GM23338 (cell line): ENCODE measurements around the gene EXOSC1. TPM values are rescaled to one million over a fixed set of nuclear protein-coding genes. Genes with fewer than 3 reads are reported as not detected.
"Not testable (repeated sequence)": the region's sequence is repeated elsewhere in the genome, so short reads cannot be mapped to it uniquely, and the experiment has no call there.

Experiments
- ATAC-seq: fragments of 200-7000 bp; cut with Tn5 transposase; 3 replicates; pipeline ENCODE4 v1.9.1; 2020
- DNase-seq: peaks from one replicate; pipeline ENCODE4 v3.0.0-alpha.2; 2015; ENCODE audit warnings: low spot score
- H2AFZ ChIP-seq: fragments of 200-600 bp; sonication (generic); 2 replicates; pipeline ENCODE4 v1.8.0; 2016; ENCODE audit warnings: antibody characterized with exemption, mild to moderate bottlenecking, moderate library complexity
- H3F3A ChIP-seq: fragments of 200-600 bp; sonication (generic); replicated peaks from 2 replicates; pipeline ENCODE4 v1.8.0; 2017; ENCODE audit warnings: antibody characterized with exemption, mixed run types, low read depth
- H3K27ac ChIP-seq: fragments of 200-600 bp; sonication (generic); 2 replicates; pipeline ENCODE4 v1.6.1; 2016; ENCODE audit warnings: low read depth
- H3K27me3 ChIP-seq: fragments of 200-600 bp; sonication (generic); 2 replicates; pipeline ENCODE4 v1.8.0; 2016; ENCODE audit warnings: mild to moderate bottlenecking, mixed run types, moderate library complexity; ENCODE audit not compliant: insufficient read depth
- H3K36me3 ChIP-seq: fragments of 200-600 bp; sonication (generic); 2 replicates; pipeline ENCODE4 v1.8.0; 2016; ENCODE audit warnings: mild to moderate bottlenecking; ENCODE audit not compliant: insufficient read depth
- H3K4me1 ChIP-seq: fragments of 200-600 bp; sonication (generic); 2 replicates; pipeline ENCODE4 v1.8.0; 2016; ENCODE audit warnings: mild to moderate bottlenecking, moderate library complexity; ENCODE audit not compliant: insufficient read depth
- H3K4me2 ChIP-seq: fragments of 200-600 bp; sonication (generic); 2 replicates; pipeline ENCODE4 v1.7.1; 2017; ENCODE audit warnings: mixed run types
- H3K4me3 ChIP-seq: fragments of 200-600 bp; sonication (generic); 2 replicates; pipeline ENCODE4 v1.6.1; 2016; ENCODE audit warnings: mixed run types
- H3K79me2 ChIP-seq: fragments of 200-600 bp; sonication (generic); replicated peaks from 2 replicates; pipeline ENCODE4 v1.8.0; 2017; ENCODE audit warnings: mild to moderate bottlenecking; ENCODE audit not compliant: insufficient read depth
- H3K9me2 ChIP-seq: fragments of 200-600 bp; sonication (generic); 2 replicates; pipeline ENCODE4 v1.8.0; 2017; ENCODE audit not compliant: insufficient read depth
- H4K20me1 ChIP-seq: fragments of 200-600 bp; sonication (generic); replicated peaks from 2 replicates; pipeline ENCODE4 v1.8.0; 2017; ENCODE audit warnings: mild to moderate bottlenecking; ENCODE audit not compliant: insufficient read depth
- H3K27ac Mint-ChIP-seq: 2 replicates; pipeline ENCODE4 v1.8.0; 2020; ENCODE audit warnings: inconsistent platforms, mild to moderate bottlenecking, moderate library complexity, mixed read lengths
- H3K27me3 Mint-ChIP-seq: 3 replicates; pipeline ENCODE4 v1.8.0; 2022; ENCODE audit warnings: low read depth, mild to moderate bottlenecking, moderate library complexity, mixed read lengths, inconsistent platforms; ENCODE audit not compliant: insufficient read depth, poor library complexity
- H3K36me3 Mint-ChIP-seq: 3 replicates; pipeline ENCODE4 v1.8.0; 2021; ENCODE audit warnings: low read depth, mild to moderate bottlenecking, inconsistent platforms, moderate library complexity, mixed read lengths
- H3K4me1 Mint-ChIP-seq: 3 replicates; pipeline ENCODE4 v1.8.0; 2020; ENCODE audit warnings: mild to moderate bottlenecking, inconsistent platforms, mixed read lengths
- H3K4me3 Mint-ChIP-seq: 3 replicates; pipeline ENCODE4 v1.8.0; 2021; ENCODE audit warnings: moderate library complexity, mild to moderate bottlenecking, inconsistent platforms, mixed read lengths
- H3K9me3 Mint-ChIP-seq: 3 replicates; pipeline ENCODE4 v1.8.0; 2020; ENCODE audit warnings: moderate library complexity, mild to moderate bottlenecking, inconsistent platforms, mixed read lengths
- EZH2 ChIP-seq: fragments of 200-600 bp; sonication (generic); IDR thresholded peaks from one replicate; pipeline ENCODE4 v1.8.0; 2017; ENCODE audit warnings: antibody characterized with exemption, mild to moderate bottlenecking, low read depth; ENCODE audit not compliant: unreplicated experiment
- EZH2phosphoT487 ChIP-seq: fragments of 200-600 bp; sonication (generic); IDR thresholded peaks from one replicate; pipeline ENCODE4 v1.8.1; 2018; ENCODE audit warnings: antibody characterized with exemption; ENCODE audit not compliant: unreplicated experiment
- JUNB ChIP-seq: IDR thresholded peaks from one replicate; pipeline ENCODE4 v1.6.1; 2016; ENCODE audit warnings: antibody characterized with exemption; ENCODE audit not compliant: unreplicated experiment
- NANOG ChIP-seq: IDR thresholded peaks from 2 replicates; pipeline ENCODE4 v1.6.1; 2016; ENCODE audit warnings: antibody characterized with exemption, borderline replicate concordance
- POLR2AphosphoS5 ChIP-seq: IDR thresholded peaks from 2 replicates; pipeline ENCODE4 v1.6.1; 2016; ENCODE audit warnings: antibody characterized with exemption, low read depth
- STAT1 ChIP-seq: IDR thresholded peaks from one replicate; pipeline ENCODE4 v1.6.1; 2016; ENCODE audit warnings: antibody characterized with exemption; ENCODE audit not compliant: unreplicated experiment
- ZNF114 ChIP-seq: fragments of 250-450 bp; sonication (Bioruptor Pico); IDR thresholded peaks from 2 replicates; pipeline ENCODE4 v1.5.0; 2020; ENCODE audit warnings: mild to moderate bottlenecking, moderate library complexity
- polyA plus RNA-seq: library from polyadenylated mRNA; unstranded; fragments of >200 nt; fragmentation: Nextera tagmentation; extraction: Ambion mirVana; gene quantifications from 2 replicates; pipeline ENCODE4 v1.2.1, GENCODE V29; 2016
- total RNA-seq: library from RNA; depleted of rRNA; stranded (reverse); fragments of >200 nt; shearing (Covaris generic); gene quantifications from 2 replicates; pipeline ENCODE4 v1.2.3, GENCODE V29; 2014
- TF ChIP-seq, protein P1 (sequence below): IDR thresholded peaks from 2 replicates; pipeline ENCODE4 v1.6.1; 2016; ENCODE audit warnings: antibody characterized with exemption
- TF ChIP-seq, protein P2 (sequence below), 2 experiments: fragments of 200-600 bp in 1 of 2; sonication (generic) in 1 of 2; conservative IDR thresholded peaks; 2 replicates each; pipeline versions ENCODE4 v1.5.1 to v1.6.1; 2016 to 2017; ENCODE audit warnings: antibody characterized with exemption in 2 of 2, low read depth in 2 of 2, mild to moderate bottlenecking in 2 of 2, moderate library complexity in 1 of 2

Gene EXOSC1
- total and polyA plus RNA-seq, 2 experiments from 2014 or later, result 63.6 to 131 TPM

DNA sequence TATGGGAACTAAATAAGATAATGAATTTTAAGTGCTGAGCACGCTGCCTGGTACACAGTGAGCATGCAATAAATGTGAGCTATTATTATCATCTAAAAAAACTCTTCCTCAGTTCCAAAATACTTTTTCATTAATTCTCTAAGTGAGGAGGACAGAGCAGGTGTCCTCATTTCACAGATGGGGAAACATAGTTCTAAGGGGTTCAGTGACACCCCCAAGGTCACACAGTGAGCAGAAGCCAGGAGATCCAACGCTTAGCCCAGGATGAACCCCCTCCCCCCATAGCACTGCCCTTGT lies 37.9 kb downstream of the EXOSC1 start (continued):
- TF ChIP-seq, protein P1, sequence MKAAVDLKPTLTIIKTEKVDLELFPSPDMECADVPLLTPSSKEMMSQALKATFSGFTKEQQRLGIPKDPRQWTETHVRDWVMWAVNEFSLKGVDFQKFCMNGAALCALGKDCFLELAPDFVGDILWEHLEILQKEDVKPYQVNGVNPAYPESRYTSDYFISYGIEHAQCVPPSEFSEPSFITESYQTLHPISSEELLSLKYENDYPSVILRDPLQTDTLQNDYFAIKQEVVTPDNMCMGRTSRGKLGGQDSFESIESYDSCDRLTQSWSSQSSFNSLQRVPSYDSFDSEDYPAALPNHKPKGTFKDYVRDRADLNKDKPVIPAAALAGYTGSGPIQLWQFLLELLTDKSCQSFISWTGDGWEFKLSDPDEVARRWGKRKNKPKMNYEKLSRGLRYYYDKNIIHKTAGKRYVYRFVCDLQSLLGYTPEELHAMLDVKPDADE, result no peak
- TF ChIP-seq EZH2phosphoT487, result no peak

DNA sequence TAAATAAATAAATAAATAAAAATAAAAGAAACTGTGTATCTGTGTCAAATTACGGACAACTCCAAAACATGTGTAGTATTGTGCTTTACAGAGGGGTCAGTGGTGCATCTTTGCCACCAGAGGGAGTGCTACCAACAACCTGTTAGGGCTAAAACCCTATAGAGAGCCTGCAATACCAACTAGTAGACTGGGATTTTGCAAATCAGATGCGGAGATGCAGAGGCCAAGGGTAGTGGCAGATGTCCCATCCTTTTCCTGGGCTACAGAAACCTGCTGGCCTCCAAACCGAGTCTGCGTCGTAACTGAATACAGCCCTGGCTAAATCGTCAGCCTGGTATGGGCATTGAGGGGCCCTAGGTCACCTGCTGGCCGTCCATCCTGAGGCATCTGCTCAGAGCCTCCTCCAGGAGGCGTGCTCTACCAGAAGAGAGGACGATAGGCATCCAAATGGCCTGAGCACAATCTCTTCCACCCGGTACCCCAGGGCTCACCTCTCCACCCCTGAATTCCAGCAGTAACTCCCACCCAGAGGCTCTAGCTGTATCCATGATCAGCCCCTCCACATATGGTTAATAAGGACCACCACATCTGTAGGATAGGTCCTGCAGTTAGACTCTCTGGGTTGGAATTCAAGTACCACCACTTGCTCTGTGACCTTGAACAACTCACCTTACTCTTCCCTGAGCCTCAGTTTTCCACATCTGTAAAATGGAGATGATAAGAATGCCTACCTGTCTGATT lies 38.4 kb downstream of the EXOSC1 start:
- Histone ChIP-seq H3K27ac (peak overlapping the region; percentile 18; the same call in 1 of the 2 replicates), H3K9me2 (no peaks in the 10 kb centered on the region), H3F3A (peaks cover 13% of the 10 kb centered on the region; the same call in 1 of the 2 replicates), H2AFZ (peak overlapping the region; percentile 93), H3K36me3 (no peaks in the 10 kb centered on the region), H3K27me3 (no peaks in the 10 kb centered on the region), H3K4me2 (peak overlapping the region; percentile 80), H3K4me1 (no peaks in the 10 kb centered on the region; the same call in 1 of the 2 replicates), H4K20me1 (no peaks in the 10 kb centered on the region), H3K4me3 (peak overlapping the region; percentile 60), H3K79me2 (no peaks in the 10 kb centered on the region)
- Mint-ChIP-seq H3K4me1 (no peaks in the 10 kb centered on the region), H3K4me3 (peak overlapping the region; percentile 62), H3K36me3 (no peaks in the 10 kb centered on the region), H3K9me3 (no peaks in the 10 kb centered on the region), H3K27me3 (peaks cover 2% of the 10 kb centered on the region), H3K27ac (0 out of 2 replicates have a peak overlapping the region, but pooled peaks have one; percentile 71)
- peak; percentile 98 for ATAC-seq
- TF ChIP-seq NANOG, result no peak
- TF ChIP-seq, protein P2, sequence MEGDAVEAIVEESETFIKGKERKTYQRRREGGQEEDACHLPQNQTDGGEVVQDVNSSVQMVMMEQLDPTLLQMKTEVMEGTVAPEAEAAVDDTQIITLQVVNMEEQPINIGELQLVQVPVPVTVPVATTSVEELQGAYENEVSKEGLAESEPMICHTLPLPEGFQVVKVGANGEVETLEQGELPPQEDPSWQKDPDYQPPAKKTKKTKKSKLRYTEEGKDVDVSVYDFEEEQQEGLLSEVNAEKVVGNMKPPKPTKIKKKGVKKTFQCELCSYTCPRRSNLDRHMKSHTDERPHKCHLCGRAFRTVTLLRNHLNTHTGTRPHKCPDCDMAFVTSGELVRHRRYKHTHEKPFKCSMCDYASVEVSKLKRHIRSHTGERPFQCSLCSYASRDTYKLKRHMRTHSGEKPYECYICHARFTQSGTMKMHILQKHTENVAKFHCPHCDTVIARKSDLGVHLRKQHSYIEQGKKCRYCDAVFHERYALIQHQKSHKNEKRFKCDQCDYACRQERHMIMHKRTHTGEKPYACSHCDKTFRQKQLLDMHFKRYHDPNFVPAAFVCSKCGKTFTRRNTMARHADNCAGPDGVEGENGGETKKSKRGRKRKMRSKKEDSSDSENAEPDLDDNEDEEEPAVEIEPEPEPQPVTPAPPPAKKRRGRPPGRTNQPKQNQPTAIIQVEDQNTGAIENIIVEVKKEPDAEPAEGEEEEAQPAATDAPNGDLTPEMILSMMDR (conservative IDR thresholded peaks at IDR 0.05; ENCODE audit: low read depth in 2 of 2), result peak; percentile 86 to 96
- DNase-seq, result peak; percentile 90

DNA sequence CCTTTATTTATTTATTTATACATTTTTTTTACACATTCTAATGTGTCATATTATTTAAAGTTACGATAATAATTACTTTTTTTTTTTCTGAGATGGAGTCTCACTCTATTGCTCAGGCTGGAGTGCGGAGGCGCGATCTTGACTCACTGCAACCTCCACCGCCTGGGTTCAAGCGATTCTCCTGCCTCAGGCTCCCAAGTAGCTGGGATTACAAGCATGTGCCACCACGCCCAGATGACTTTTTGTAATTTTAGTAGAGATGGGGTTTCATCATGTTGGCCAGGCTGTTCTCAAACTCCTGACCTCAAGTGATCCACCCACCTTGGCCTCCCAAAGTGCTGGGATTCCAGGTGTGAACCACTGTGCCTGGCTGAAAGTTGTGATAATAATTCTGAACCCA lies 39.3 kb downstream of the EXOSC1 start:
- Histone ChIP-seq H2AFZ (peak overlapping the region; percentile 74; the same call in 1 of the 2 replicates), H3F3A (peaks cover 13% of the 10 kb centered on the region; the same call in 1 of the 2 replicates)
- not testable (repeated sequence) for H3K79me2 ChIP-seq, H3K27ac Mint-ChIP-seq, H3K36me3 Mint-ChIP-seq, DNase-seq, H3K9me2 ChIP-seq, H3K27ac ChIP-seq, H3K4me1 Mint-ChIP-seq, H3K4me3 Mint-ChIP-seq, H3K4me3 ChIP-seq, H3K27me3 Mint-ChIP-seq, H4K20me1 ChIP-seq, H3K9me3 Mint-ChIP-seq, H3K27me3 ChIP-seq, ATAC-seq, H3K4me2 ChIP-seq, H3K4me1 ChIP-seq, H3K36me3 ChIP-seq

DNA sequence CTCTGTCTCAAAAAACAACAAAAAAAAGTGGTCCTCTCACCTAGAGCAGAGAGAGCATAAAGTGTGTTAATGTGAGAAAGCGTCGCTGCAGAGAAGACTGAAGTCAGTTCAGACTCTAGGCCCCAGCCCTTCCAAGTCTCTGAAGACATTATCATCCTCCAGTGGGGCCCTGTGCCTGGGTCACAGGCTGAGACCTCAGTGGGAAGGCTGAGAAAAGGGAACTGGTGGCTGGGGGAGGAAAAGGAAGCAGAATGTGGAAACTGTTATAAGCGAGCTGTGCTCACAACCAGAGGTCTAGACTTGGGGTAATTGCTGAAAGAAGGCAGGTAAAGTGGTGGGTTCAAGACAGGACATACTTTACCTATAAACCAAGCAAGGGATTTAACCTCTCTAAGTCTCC lies 39.7 kb downstream of the EXOSC1 start:
- DNase-seq (no peak), ATAC-seq (no peak)
- no peaks in the 10 kb centered on the region; the same call in 1 of the 2 replicates for H3K4me1 ChIP-seq
- no peaks in the 10 kb centered on the region for H4K20me1 ChIP-seq
- no peaks in the 10 kb centered on the region for H3K9me2 ChIP-seq
- no peak overlapping the region for H3K27ac ChIP-seq
- H3K9me3 Mint-ChIP-seq, result no peaks in the 10 kb centered on the region
- no peaks in the 10 kb centered on the region for H3K36me3 Mint-ChIP-seq
- H3K4me2 ChIP-seq, result no peak overlapping the region
- no peak overlapping the region for H3K4me3 Mint-ChIP-seq
- H3K79me2 ChIP-seq, result no peaks in the 10 kb centered on the region
- H3K36me3 ChIP-seq, result no peaks in the 10 kb centered on the region
- H2AFZ ChIP-seq, result no peak overlapping the region
- no peaks in the 10 kb centered on the region for H3K27me3 ChIP-seq
- peaks cover 3% of the 10 kb centered on the region for H3K27me3 Mint-ChIP-seq
- no peaks in the 10 kb centered on the region; the same call in 2 of the 3 replicates for H3K4me1 Mint-ChIP-seq
- H3K27ac Mint-ChIP-seq, result no peak overlapping the region
- peaks cover 13% of the 10 kb centered on the region; the same call in 1 of the 2 replicates for H3F3A ChIP-seq
- no peak overlapping the region for H3K4me3 ChIP-seq
- TF ChIP-seq STAT1 (no peak), JUNB (no peak), POLR2AphosphoS5 (no peak), NANOG (no peak), ZNF114 (CRISPR knock-in tag) (no peak), EZH2 (no peak)
- TF ChIP-seq, protein P2 (conservative IDR thresholded peaks at IDR 0.05; ENCODE audit: low read depth in 2 of 2), result no peak
- TF ChIP-seq, protein P1, result no peak
